ENCODE results near the gene RASL11A.
A peak's percentile ranks its signal among the peaks of the same experiment; 100 is the strongest.
"Not testable (repeated sequence)": the region's sequence is repeated elsewhere in the genome, so short reads cannot be mapped to it uniquely, and the experiment has no call there.

Gene RASL11A
- total RNA-seq: 0.98 to 4.3 reads per million in 2 donors

DNA sequence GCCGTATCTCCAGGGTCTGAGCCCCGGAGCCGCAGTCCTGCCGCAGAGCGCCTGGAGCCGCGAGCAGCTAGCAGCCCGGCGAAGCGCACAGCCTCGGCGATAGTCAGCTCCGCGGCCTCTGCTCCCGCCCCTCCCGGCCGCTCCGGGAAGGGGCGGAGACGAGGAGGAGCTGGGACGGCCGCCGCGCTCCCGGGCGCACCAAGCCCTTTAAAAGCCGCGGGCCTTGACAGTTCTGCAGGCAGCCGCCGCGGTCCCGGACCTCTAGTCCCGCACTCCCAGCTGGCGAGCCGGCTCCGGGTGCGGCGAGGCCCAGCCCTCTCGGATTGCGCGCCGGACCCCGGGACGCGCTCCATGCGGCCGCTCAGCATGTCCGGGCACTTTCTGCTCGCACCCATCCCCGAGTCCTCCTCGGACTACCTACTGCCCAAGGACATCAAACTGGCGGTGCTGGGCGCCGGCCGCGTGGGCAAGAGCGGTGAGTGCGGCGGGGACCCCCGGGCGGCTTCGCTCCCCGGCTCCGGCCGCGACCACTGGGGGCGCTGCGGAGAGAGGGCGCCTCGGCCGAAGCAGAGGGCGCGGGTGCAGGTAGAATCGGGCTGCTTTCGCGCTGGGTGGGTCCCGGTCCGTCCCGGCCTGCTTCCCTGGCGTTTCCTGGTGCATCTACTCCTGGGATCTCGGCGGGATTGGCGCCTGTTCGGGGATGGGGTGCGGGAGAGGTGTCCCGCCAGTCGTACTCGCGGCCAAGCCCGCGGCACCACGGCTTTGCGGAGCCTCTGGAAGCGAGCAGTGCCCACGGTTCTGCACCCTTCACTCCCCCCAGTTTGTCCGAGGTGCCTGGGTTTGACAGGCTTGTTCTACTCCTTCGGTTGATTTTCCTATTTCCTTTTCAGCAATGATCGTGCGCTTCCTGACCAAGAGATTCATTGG is at the start of gene RASL11A:
TSS of gene RASL11A (plus strand) at position 237 of the 927 bp plus-strand sequence. CDS start at position 352, 115 bp downstream.
- DNase-seq: peak; percentile 64

DNA sequence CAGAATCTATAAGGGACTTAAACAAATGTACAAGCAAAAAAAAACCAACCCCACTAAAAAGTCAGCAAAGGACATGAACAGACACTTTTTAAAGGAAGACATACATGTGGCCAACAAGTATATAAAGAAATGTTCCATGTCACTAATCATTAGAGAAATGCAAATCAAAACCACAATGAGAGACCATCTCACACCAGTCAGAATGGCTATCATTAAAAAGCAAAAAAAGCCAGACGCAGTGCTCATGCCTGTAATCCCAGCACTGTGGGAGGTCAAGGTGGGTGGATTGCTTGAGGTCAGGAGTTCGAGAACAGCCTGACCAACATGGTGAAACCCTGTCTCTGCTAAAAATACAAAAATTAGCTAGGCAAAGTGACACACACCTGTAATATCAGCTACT is 48.5 kb upstream of the RASL11A start:
- DNase-seq: not testable (repeated sequence)

- no peak for DNase-seq
Measured at GRCh38 chr13:27226991-27227390, 43.6 kb upstream of the RASL11A start.

- no peak for DNase-seq
Measured at GRCh38 chr13:27228131-27228530, 42.5 kb upstream of the RASL11A start.

GRCh38 chr13:27229642-27230041 is 41.0 kb upstream of the RASL11A start:
- DNase-seq: no peak

DNA sequence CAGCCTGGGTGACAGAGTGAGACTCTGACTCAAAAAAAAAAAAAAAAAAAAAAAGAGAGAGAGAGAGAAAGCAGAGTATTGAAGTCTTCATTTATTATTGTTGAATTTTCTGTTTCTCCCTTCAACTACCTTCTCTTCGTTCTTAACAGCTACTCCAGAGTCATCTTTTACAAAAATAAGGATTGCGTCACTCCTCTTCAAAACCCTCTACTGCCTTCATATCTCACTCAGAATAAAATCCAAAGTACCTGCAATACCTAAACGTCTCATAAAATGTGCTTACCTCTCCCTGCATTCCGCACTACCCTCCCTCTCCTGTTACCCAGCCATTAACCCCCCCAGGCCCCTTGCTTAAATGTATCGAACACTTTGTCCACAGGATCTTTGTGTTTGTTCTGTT is 36.7 kb upstream of the RASL11A start:
- no peak for DNase-seq

DNA sequence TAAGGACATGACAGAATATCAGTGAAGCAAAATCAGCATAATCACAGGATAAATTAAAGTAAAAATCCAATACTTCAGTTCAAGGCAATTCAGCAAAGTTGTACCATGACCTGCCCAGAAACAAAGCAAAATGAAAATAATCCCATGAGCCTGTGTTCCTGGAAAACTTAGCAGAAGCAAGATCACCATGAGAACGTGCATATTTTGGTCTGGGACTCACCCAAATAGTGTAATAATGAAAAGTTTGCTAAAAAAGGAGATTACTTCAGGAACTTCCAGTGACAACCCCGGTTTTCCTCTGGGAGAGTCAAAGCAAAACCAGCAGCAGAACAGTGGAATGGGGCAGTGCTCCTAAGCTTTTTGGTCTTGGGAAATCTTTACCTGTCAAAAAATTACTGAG is 34.2 kb upstream of the RASL11A start:
- no peak for DNase-seq

DNA sequence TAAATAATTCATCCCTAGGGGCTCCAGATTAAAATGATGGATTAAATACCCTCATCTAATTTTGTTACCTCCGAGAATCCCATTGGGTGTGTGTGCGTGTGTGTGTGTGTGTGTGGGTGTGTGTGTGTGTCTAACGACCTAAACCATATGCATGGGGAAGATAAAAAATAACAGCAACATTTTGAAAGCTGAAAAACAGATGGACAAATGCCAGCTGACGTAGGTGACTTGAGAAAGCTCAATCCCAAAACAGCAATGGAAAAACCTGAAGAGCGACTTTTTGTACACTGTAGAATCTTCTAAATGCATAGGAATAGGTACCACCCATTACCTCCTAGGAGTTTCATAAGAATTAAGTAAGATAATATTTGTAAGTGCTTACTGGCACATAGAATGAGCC is 27.9 kb upstream of the RASL11A start:
- no peak for DNase-seq

DNA sequence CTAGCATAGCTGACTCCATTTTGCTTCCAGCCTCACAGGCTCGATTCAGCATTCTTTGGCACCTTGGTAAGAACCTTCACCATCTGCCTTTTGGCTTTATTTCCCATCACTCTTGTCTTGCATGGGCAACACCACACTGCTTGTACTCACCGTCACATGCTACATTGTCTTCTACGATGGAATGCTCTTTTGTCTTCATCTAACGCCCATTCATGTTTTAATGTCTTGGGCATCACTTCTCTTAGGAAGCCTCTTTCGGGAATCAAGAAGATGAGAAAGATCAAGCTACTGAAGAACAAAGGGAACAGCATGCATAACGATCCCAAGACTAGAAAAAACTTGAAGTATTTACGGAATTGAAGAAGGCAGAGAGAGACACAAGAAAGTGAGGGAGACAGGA is 25.0 kb upstream of the RASL11A start:
- no peak for DNase-seq

GRCh38 chr13:27250833-27251165 is 19.8 kb upstream of the RASL11A start:
- DNase-seq: no peak

DNA sequence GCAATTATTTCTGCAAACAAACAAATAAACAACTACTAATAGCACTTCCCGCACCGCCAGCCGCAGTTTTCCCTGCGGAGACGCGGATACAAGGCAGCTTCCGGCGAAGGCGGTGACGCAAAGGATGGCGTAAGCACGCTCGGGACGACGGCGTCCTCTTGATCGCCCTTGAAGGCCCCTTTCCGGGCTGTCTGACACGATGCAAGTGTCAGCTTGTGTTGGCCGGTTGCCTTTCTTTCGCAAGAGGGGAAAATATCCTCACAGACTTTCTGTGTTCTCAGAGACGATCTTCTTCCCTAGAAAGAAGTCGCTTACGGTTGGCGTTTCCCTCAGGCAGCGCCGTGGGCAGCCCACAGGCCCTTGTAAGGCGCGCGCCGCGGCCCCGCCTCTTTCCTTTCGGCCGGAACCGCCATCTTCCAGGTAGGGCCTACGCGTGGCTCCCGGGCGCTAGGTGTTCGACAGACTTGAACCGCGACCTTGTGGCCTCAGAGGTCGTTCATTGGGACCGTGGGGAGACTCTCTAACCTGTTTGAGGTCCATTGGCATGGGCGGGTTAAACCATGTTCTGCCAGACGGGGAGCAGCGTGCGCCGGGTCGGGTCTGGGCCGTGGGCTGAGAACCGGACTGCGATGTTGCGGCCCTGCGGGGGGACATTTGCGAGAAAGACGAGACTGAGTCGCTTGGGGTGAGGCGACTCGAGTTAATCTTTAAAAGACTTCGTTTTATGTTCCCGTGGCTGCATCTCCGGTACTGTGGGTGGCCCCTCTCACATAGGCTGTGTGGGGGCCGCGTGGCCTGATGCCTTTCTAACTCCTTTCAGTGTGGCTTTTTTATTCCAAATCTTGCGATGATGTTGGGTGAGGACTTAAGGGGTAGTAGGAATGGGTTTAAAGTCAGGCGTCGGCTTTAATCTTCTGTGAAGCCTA is 19.2 kb upstream of the RASL11A start, which contains the start of gene RPL21:
TSS of gene RPL21 (plus strand) at position 393 of the 926 bp plus-strand sequence. CDS start 2,219 bp downstream, outside the sequence.
- peak; percentile 87 for DNase-seq

DNA sequence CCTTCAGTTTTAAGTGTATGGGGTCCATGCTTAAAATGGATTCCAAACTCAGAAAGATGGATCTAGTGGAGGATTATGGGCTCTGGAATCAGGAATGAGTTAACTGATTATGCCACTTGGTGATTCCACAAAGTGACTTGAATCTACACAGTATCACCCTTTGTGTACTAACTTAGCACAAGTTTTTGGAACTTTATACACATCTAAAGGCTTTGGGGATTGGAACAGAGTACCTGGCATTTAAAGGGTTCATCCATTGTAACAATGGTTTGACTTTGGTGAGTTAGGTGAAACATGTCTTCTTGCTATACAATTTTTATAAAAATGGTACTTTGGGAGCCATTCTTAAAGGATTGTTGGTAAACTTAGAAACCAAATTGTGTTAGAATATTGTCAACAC is 18.2 kb upstream of the RASL11A start:
- no peak for DNase-seq

GRCh38 chr13:27257233-27257568 is 13.4 kb upstream of the RASL11A start:
- no peak for DNase-seq

DNA sequence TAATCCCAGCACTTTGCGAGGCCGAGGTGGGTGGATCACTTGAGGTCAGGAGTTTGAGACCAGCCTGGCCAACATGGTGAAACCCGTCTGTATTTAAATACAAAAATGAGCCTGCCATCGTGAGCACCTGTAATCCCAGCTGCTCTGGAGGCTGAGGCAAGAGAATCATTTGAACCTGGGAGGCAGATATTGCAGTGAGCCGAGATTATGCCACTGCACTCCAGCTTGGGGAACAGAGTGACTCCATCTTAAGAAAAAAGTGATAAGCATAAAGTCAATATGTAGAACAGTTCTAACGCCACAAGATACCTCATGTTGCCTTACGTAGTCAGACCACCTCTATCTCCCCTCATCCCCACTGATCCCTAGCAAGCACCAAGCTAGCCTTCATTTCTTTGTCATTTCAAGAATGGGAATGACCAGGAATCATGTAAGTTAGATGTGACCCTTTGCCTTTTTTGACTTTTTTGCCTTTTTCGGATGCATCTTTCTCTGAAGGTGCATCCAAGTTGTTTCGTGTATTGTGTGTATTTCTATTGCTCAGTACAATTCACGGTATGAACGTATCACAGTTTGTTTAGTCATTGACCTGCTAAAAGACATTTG is 12.9 kb upstream of the RASL11A start:
- no peak for DNase-seq

- DNase-seq: no peak
Measured at GRCh38 chr13:27258637-27259386, 11.8 kb upstream of the RASL11A start.

DNA sequence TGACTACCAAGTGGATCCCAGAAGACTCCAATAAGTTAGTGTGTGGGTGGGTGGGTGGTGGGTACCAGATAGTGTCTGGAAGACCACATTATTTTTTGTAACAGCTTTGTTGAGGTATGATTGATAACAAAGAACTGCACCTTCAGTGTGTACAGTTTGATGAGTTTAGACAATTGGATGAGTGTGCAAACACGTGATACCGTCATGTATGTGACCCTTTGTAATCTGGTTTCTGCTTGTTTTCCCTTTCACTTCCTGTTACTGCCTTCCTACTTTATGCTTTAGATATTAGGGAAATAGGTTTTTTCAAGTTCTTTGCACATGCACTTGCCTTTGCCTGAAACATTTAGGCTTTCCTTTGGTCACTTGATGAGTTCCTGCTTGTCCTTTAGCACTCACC is 10.8 kb upstream of the RASL11A start:
- no peak for DNase-seq

GRCh38 chr13:27261396-27261795 is 9.2 kb upstream of the RASL11A start:
- no peak for DNase-seq

- no peak for DNase-seq
Measured at GRCh38 chr13:27263438-27263837, 7.2 kb upstream of the RASL11A start.

DNA sequence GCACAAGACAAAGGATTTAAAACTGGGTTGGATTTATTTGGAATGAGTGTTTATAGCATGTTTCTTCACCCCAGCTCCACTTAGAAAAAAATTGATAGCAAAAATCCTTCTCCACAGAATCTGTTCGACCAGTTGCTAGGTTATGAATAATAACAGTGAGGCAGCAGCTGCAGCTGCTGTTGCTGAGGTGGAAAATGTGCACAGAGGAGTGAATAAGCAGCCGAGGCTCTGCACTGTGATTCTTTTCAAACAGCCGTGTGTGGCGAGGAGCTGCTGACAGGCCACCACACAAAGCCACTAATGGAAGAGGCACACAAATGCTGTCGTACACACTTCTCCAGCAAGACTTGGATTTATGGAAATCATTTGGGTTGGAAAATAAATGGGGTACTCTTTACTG is 6.4 kb upstream of the RASL11A start:
- DNase-seq: no peak

- DNase-seq: no peak
Measured at GRCh38 chr13:27264648-27265047, 6.0 kb upstream of the RASL11A start.

GRCh38 chr13:27266917-27267316 is 3.7 kb upstream of the RASL11A start:
- no peak for DNase-seq

- DNase-seq: no peak
Measured at GRCh38 chr13:27267596-27267995, 3.0 kb upstream of the RASL11A start.

Measured in T-helper 9 cell (primary cell).